Measurements from ENCODE around the gene AP1B1. TPM values are rescaled to one million over a fixed set of nuclear protein-coding genes. Genes with fewer than 3 reads are reported as not detected.
"Not testable (repeated sequence)": the region's sequence is repeated elsewhere in the genome, so short reads cannot be mapped to it uniquely, and the experiment has no call there.

The AP1B1 gene
- total RNA-seq, 1 experiment from 2014 or later = 40.3 TPM

GRCh38 chr22:29383740-29384139 is 4.6 kb downstream of the AP1B1 start:
- H3K27me3 ChIP-seq (ENCODE audit: low read length) = no peaks in the 10 kb centered on the region
- H4K20me1 ChIP-seq (ENCODE audit: insufficient read depth, low read depth, low read length) = peaks cover 4% of the 10 kb centered on the region; the same call in 1 of the 2 replicates
- no peaks in the 10 kb centered on the region for H3K9me3 ChIP-seq (ENCODE audit: low read length)
- H3K9me2 ChIP-seq (replicated peaks; ENCODE audit: insufficient read depth, low read length) = no peaks in the 10 kb centered on the region
- no peak overlapping the region; the same call in 1 of the 2 replicates for H3K27ac ChIP-seq (ENCODE audit: low read length)
- H2AFZ ChIP-seq (ENCODE audit: low read length) = no peak overlapping the region
- H3K9ac ChIP-seq (ENCODE audit: low read length) = no peak overlapping the region
- peaks cover 34% of the 10 kb centered on the region for H3K4me1 ChIP-seq (ENCODE audit: low read length)
- H3K4me2 ChIP-seq (ENCODE audit: low read depth, low read length, poor library complexity, severe bottlenecking) = no peak overlapping the region
- no peak overlapping the region for H3K4me3 ChIP-seq (ENCODE audit: low read length)
- DNase-seq = peak; percentile 27
- peaks cover 83% of the 10 kb centered on the region for H3K79me2 ChIP-seq (ENCODE audit: low read length)
- peaks cover 10% of the 10 kb centered on the region; the same call in 1 of the 2 replicates for H3K36me3 ChIP-seq (ENCODE audit: insufficient read depth, low read length)

- Histone ChIP-seq H3K36me3 (ENCODE audit: insufficient read depth, low read length) (peaks cover 10% of the 10 kb centered on the region; the same call in 1 of the 2 replicates), H3K27ac (ENCODE audit: low read length) (no peak overlapping the region), H3K9me3 (ENCODE audit: low read length) (no peaks in the 10 kb centered on the region), H2AFZ (ENCODE audit: low read length) (no peak overlapping the region), H3K4me3 (ENCODE audit: low read length) (no peak overlapping the region), H3K4me1 (ENCODE audit: low read length) (peaks cover 31% of the 10 kb centered on the region), H3K4me2 (ENCODE audit: low read depth, low read length, poor library complexity, severe bottlenecking) (no peak overlapping the region), H3K9me2 (replicated peaks; ENCODE audit: insufficient read depth, low read length) (no peaks in the 10 kb centered on the region), H3K79me2 (ENCODE audit: low read length) (peaks cover 78% of the 10 kb centered on the region), H3K27me3 (ENCODE audit: low read length) (no peaks in the 10 kb centered on the region), H4K20me1 (ENCODE audit: insufficient read depth, low read depth, low read length) (peaks cover 4% of the 10 kb centered on the region; the same call in 1 of the 2 replicates), H3K9ac (ENCODE audit: low read length) (no peak overlapping the region)
- DNase-seq = peak; percentile 37
These were observed 5.6 kb downstream of the AP1B1 start for GRCh38 chr22:29382580-29383302.

GRCh38 chr22:29380856-29381255 is 7.5 kb downstream of the AP1B1 start:
- Histone ChIP-seq H3K27me3 (ENCODE audit: low read length) (no peaks in the 10 kb centered on the region), H2AFZ (ENCODE audit: low read length) (no peak overlapping the region), H3K4me1 (ENCODE audit: low read length) (peaks cover 12% of the 10 kb centered on the region), H4K20me1 (ENCODE audit: insufficient read depth, low read depth, low read length) (peaks cover 6% of the 10 kb centered on the region; the same call in 1 of the 2 replicates), H3K79me2 (ENCODE audit: low read length) (peaks cover 74% of the 10 kb centered on the region), H3K4me2 (ENCODE audit: low read depth, low read length, poor library complexity, severe bottlenecking) (no peak overlapping the region), H3K9me3 (ENCODE audit: low read length) (no peaks in the 10 kb centered on the region), H3K36me3 (ENCODE audit: insufficient read depth, low read length) (peaks cover 13% of the 10 kb centered on the region; the same call in 1 of the 2 replicates), H3K9ac (ENCODE audit: low read length) (no peak overlapping the region), H3K4me3 (ENCODE audit: low read length) (no peak overlapping the region), H3K27ac (ENCODE audit: low read length) (no peak overlapping the region), H3K9me2 (replicated peaks; ENCODE audit: insufficient read depth, low read length) (no peaks in the 10 kb centered on the region)
- no peak for DNase-seq

- no peaks in the 10 kb centered on the region for H3K27me3 ChIP-seq (ENCODE audit: low read length)
- no peak overlapping the region for H3K27ac ChIP-seq (ENCODE audit: low read length)
- H3K36me3 ChIP-seq (ENCODE audit: insufficient read depth, low read length) = peaks cover 11% of the 10 kb centered on the region
- H3K4me1 ChIP-seq (ENCODE audit: low read length) = peaks cover 5% of the 10 kb centered on the region
- H3K79me2 ChIP-seq (ENCODE audit: low read length) = peaks cover 76% of the 10 kb centered on the region
- H4K20me1 ChIP-seq (ENCODE audit: insufficient read depth, low read depth, low read length) = peaks cover 6% of the 10 kb centered on the region; the same call in 1 of the 2 replicates
- no peak overlapping the region for H2AFZ ChIP-seq (ENCODE audit: low read length)
- no peaks in the 10 kb centered on the region for H3K9me3 ChIP-seq (ENCODE audit: low read length)
- H3K4me2 ChIP-seq (ENCODE audit: low read depth, low read length, poor library complexity, severe bottlenecking) = no peak overlapping the region
- no peak overlapping the region for H3K9ac ChIP-seq (ENCODE audit: low read length)
- H3K4me3 ChIP-seq (ENCODE audit: low read length) = no peak overlapping the region
- H3K9me2 ChIP-seq (replicated peaks; ENCODE audit: insufficient read depth, low read length) = no peaks in the 10 kb centered on the region
- DNase-seq = no peak
These were observed 8.2 kb downstream of the AP1B1 start for GRCh38 chr22:29380032-29380781.

GRCh38 chr22:29379258-29379657 is 9.1 kb downstream of the AP1B1 start:
- Histone ChIP-seq H3K27me3 (ENCODE audit: low read length) (no peaks in the 10 kb centered on the region), H3K4me1 (ENCODE audit: low read length) (no peaks in the 10 kb centered on the region), H3K9me3 (ENCODE audit: low read length) (no peaks in the 10 kb centered on the region), H4K20me1 (ENCODE audit: insufficient read depth, low read depth, low read length) (peaks cover 6% of the 10 kb centered on the region; the same call in 1 of the 2 replicates), H3K4me3 (ENCODE audit: low read length) (no peak overlapping the region), H2AFZ (ENCODE audit: low read length) (no peak overlapping the region), H3K79me2 (ENCODE audit: low read length) (peaks cover 76% of the 10 kb centered on the region), H3K27ac (ENCODE audit: low read length) (no peak overlapping the region), H3K9ac (ENCODE audit: low read length) (no peak overlapping the region), H3K36me3 (ENCODE audit: insufficient read depth, low read length) (peaks cover 6% of the 10 kb centered on the region), H3K9me2 (replicated peaks; ENCODE audit: insufficient read depth, low read length) (no peaks in the 10 kb centered on the region), H3K4me2 (ENCODE audit: low read depth, low read length, poor library complexity, severe bottlenecking) (no peak overlapping the region)
- DNase-seq = no peak

- Histone ChIP-seq H2AFZ (ENCODE audit: low read length) (no peak overlapping the region), H3K4me1 (ENCODE audit: low read length) (peaks cover 3% of the 10 kb centered on the region), H3K4me2 (ENCODE audit: low read depth, low read length, poor library complexity, severe bottlenecking) (no peak overlapping the region), H3K9me2 (replicated peaks; ENCODE audit: insufficient read depth, low read length) (no peaks in the 10 kb centered on the region), H3K79me2 (ENCODE audit: low read length) (peaks cover 74% of the 10 kb centered on the region), H3K36me3 (ENCODE audit: insufficient read depth, low read length) (peaks cover 3% of the 10 kb centered on the region; the same call in 1 of the 2 replicates), H3K9ac (ENCODE audit: low read length) (no peak overlapping the region), H4K20me1 (ENCODE audit: insufficient read depth, low read depth, low read length) (peaks cover 6% of the 10 kb centered on the region; the same call in 1 of the 2 replicates), H3K27me3 (ENCODE audit: low read length) (no peaks in the 10 kb centered on the region), H3K9me3 (ENCODE audit: low read length) (no peaks in the 10 kb centered on the region), H3K4me3 (ENCODE audit: low read length) (no peak overlapping the region), H3K27ac (ENCODE audit: low read length) (no peak overlapping the region)
- no peak for DNase-seq
These were observed 10.4 kb downstream of the AP1B1 start for GRCh38 chr22:29377979-29378378.

- not testable (repeated sequence) for H3K27ac ChIP-seq (ENCODE audit: low read length); H3K4me3 ChIP-seq (ENCODE audit: low read length); H4K20me1 ChIP-seq (ENCODE audit: insufficient read depth, low read depth, low read length); H3K9ac ChIP-seq (ENCODE audit: low read length); H3K27me3 ChIP-seq (ENCODE audit: low read length); H3K4me2 ChIP-seq (ENCODE audit: low read depth, low read length, poor library complexity, severe bottlenecking); DNase-seq; H3K36me3 ChIP-seq (ENCODE audit: insufficient read depth, low read length); H3K4me1 ChIP-seq (ENCODE audit: low read length); H2AFZ ChIP-seq (ENCODE audit: low read length); H3K9me3 ChIP-seq (ENCODE audit: low read length); H3K9me2 ChIP-seq (replicated peaks; ENCODE audit: insufficient read depth, low read length)
- peaks cover 67% of the 10 kb centered on the region for H3K79me2 ChIP-seq (ENCODE audit: low read length)
These were observed 11.7 kb downstream of the AP1B1 start for GRCh38 chr22:29376705-29377104.

- Histone ChIP-seq H3K9me3 (ENCODE audit: low read length) (no peaks in the 10 kb centered on the region), H3K36me3 (ENCODE audit: insufficient read depth, low read length) (peaks cover 3% of the 10 kb centered on the region; the same call in 1 of the 2 replicates), H2AFZ (ENCODE audit: low read length) (no peak overlapping the region), H3K9me2 (replicated peaks; ENCODE audit: insufficient read depth, low read length) (no peaks in the 10 kb centered on the region), H3K9ac (ENCODE audit: low read length) (no peak overlapping the region), H3K27ac (ENCODE audit: low read length) (no peak overlapping the region), H3K27me3 (ENCODE audit: low read length) (no peaks in the 10 kb centered on the region), H3K4me1 (ENCODE audit: low read length) (peaks cover 12% of the 10 kb centered on the region), H4K20me1 (ENCODE audit: insufficient read depth, low read depth, low read length) (peaks cover 6% of the 10 kb centered on the region; the same call in 1 of the 2 replicates), H3K79me2 (ENCODE audit: low read length) (peaks cover 64% of the 10 kb centered on the region), H3K4me3 (ENCODE audit: low read length) (no peak overlapping the region), H3K4me2 (ENCODE audit: low read depth, low read length, poor library complexity, severe bottlenecking) (no peak overlapping the region)
- no peak for DNase-seq
These were observed 12.8 kb downstream of the AP1B1 start for GRCh38 chr22:29375398-29376076.
